ENCODE measurements around the gene NOP53.

GRCh38 chr19:47781590-47782262, 36.4 kb downstream of the NOP53 start:
- TF ChIP-seq CTCF (conservative IDR thresholded peaks at IDR 0.05 in 1 of 2, IDR thresholded peaks at IDR 0.05 in 1 of 2; ENCODE audit: extremely low read depth in 1 of 2, insufficient read depth in 1 of 2, low read depth in 1 of 2, low read length in 2 of 2): no peak
- no peak for TF ChIP-seq EZH2 (IDR thresholded peaks at IDR 0.05; ENCODE audit: borderline replicate concordance, low read length)
